C4-2B (cell line): ENCODE measurements around the gene CFTR.

Source experiments
- H3K27ac ChIP-seq: fragments of 450-650 bp; 2 replicates; pipeline ENCODE4 v1.5.1; 2017
- CTCF ChIP-seq: fragments of 450-650 bp; conservative IDR thresholded peaks from 2 replicates; pipeline ENCODE4 v1.5.1; 2017; ENCODE audit warnings: mild to moderate bottlenecking
- ZFX ChIP-seq: fragments of 450-650 bp; IDR thresholded peaks from 2 replicates; pipeline ENCODE4 v1.6.1; 2017

Gene CFTR

GRCh38 chr7:117603627-117604026 lies 123.8 kb downstream of the CFTR start:
- no peak overlapping the region for H3K27ac ChIP-seq
- TF ChIP-seq CTCF (no peak), ZFX (no peak)

DNA sequence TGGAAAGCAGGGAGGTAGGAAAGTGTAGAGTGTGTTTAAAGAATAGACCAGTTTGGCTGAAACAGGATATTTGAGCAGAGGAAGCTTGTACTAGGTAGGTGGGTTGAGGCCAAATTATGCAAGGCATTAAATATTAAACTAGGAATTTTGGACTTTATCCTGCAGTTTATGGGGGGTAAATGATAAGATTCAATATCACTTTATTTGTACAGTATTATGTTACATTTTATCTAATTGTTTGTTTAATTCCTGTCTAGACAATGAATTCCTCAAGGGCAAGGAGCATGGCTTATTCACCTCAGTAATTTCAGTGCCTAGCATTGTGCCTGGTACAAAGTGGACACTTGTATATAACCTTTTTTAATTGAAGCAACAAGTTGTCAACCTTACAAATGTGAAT lies 125.9 kb downstream of the CFTR start:
- TF ChIP-seq ZFX = no peak
- no peak for TF ChIP-seq CTCF
- H3K27ac ChIP-seq = no peak overlapping the region; the same call in 1 of the 2 replicates

GRCh38 chr7:117606132-117606531 lies 126.3 kb downstream of the CFTR start:
- no peak for TF ChIP-seq CTCF
- no peak for TF ChIP-seq ZFX
- no peak overlapping the region for H3K27ac ChIP-seq

DNA sequence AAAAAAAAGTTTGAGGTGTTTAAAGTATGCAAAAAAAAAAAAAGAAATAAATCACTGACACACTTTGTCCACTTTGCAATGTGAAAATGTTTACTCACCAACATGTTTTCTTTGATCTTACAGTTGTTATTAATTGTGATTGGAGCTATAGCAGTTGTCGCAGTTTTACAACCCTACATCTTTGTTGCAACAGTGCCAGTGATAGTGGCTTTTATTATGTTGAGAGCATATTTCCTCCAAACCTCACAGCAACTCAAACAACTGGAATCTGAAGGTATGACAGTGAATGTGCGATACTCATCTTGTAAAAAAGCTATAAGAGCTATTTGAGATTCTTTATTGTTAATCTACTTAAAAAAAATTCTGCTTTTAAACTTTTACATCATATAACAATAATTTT lies 130.6 kb downstream of the CFTR start:
- no peak overlapping the region for H3K27ac ChIP-seq
- TF ChIP-seq ZFX = no peak
- no peak for TF ChIP-seq CTCF

GRCh38 chr7:117612637-117613036 lies 132.8 kb downstream of the CFTR start:
- TF ChIP-seq CTCF = no peak
- no peak for TF ChIP-seq ZFX
- H3K27ac ChIP-seq = no peak overlapping the region

- TF ChIP-seq ZFX = no peak
- no peak for TF ChIP-seq CTCF
- H3K27ac ChIP-seq = no peak overlapping the region
Measured at GRCh38 chr7:117616694-117617093, 136.9 kb downstream of the CFTR start.

DNA sequence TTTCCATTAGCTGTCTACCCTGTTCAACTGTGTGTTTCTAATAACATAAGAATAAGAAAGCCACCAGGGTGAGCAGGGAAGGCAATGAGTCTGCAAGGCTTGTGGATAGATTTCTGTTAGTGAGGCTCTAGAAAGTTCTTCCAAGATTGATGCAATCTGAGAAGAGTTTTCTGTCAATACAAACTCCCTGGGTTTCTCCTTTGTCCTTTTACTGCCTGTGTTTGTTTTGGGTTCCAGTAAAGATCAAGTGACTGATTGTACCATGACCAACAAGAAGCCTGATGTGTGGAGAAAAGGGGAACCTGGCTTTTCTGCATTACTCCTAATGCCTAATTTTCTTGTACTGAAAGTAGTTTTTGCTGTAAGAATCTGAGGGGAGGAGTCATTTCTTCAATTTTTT lies 139.9 kb downstream of the CFTR start:
- TF ChIP-seq ZFX (no peak), CTCF (no peak)

More for the DNA sequence above, 139.9 kb downstream of the CFTR start:
- no peak overlapping the region for H3K27ac ChIP-seq
